ENCODE measurements around the gene MVD.

- TF ChIP-seq, protein P1, sequence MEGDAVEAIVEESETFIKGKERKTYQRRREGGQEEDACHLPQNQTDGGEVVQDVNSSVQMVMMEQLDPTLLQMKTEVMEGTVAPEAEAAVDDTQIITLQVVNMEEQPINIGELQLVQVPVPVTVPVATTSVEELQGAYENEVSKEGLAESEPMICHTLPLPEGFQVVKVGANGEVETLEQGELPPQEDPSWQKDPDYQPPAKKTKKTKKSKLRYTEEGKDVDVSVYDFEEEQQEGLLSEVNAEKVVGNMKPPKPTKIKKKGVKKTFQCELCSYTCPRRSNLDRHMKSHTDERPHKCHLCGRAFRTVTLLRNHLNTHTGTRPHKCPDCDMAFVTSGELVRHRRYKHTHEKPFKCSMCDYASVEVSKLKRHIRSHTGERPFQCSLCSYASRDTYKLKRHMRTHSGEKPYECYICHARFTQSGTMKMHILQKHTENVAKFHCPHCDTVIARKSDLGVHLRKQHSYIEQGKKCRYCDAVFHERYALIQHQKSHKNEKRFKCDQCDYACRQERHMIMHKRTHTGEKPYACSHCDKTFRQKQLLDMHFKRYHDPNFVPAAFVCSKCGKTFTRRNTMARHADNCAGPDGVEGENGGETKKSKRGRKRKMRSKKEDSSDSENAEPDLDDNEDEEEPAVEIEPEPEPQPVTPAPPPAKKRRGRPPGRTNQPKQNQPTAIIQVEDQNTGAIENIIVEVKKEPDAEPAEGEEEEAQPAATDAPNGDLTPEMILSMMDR (conservative IDR thresholded peaks at IDR 0.05 in 1 of 2, IDR thresholded peaks at IDR 0.05 in 1 of 2; ENCODE audit: extremely low read depth in 1 of 2, insufficient read depth in 1 of 2, low read depth in 1 of 2, low read length in 2 of 2): no peak
- no peak for TF ChIP-seq EZH2 (IDR thresholded peaks at IDR 0.05; ENCODE audit: borderline replicate concordance, low read length)
These were observed 43.8 kb downstream of the MVD start for GRCh38 chr16:88618956-88619667.
